BE2C (cell line): Measurements from ENCODE around the gene MFSD2A.
A peak's percentile ranks its signal among the peaks of the same experiment; 100 is the strongest.
"Not testable (repeated sequence)": the region's sequence is repeated elsewhere in the genome, so short reads cannot be mapped to it uniquely, and the experiment has no call there.

ENCODE experiments used
- DNase-seq: peaks from one replicate; pipeline ENCODE4 v3.0.0-alpha.2; 2020
- H3K27me3 ChIP-seq: fragments of 250-450 bp; sonication (Bioruptor Pico); 2 replicates; pipeline ENCODE4 v1.5.1; 2020; ENCODE audit warnings: mild to moderate bottlenecking
- H3K36me3 ChIP-seq: fragments of 250-450 bp; sonication (Bioruptor Pico); 2 replicates; pipeline ENCODE4 v1.5.1; 2020; ENCODE audit warnings: mild to moderate bottlenecking
- H3K4me1 ChIP-seq: fragments of 250-450 bp; sonication (Bioruptor Pico); 2 replicates; pipeline ENCODE4 v1.5.1; 2020
- H3K4me3 ChIP-seq: 2 replicates; pipeline ENCODE4 v1.5.1; 2011; ENCODE audit warnings: low read depth, low read length
- H3K9me3 ChIP-seq: fragments of 250-450 bp; sonication (Bioruptor Pico); 2 replicates; pipeline ENCODE4 v1.5.1; 2020
- TF ChIP-seq, protein P1 (sequence below): IDR thresholded peaks from 2 replicates; pipeline ENCODE4 v1.5.1; 2012; ENCODE audit warnings: mild to moderate bottlenecking, low read depth, low read length

The MFSD2A gene

DNA sequence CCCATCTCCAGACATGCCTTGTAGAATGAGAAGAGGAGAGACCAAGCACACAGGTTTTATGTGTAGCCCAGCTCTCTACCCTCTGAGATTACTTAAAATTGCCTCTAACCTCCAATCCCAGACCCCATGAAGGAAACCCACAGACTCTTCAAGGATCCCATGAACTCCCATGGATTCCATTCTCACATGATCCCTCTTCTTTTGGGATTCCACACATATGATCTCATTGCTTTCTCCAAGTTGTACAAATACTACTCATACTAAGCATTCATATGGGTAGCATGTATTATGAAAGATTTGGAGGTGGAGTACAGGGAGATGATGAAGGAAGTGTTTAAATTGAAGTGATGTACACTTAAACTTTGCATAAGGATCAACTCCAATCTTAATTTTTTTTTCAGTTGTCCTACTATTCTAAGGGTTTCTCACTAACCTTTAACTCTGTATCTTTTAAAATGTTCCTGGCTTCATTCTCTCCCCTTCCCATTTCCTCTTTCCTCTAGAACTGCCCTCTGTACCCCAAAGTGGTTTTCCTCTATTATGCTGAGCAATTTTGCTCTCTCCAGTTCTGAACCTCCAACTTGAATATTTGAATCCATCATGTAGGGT lies 41.6 kb downstream of the MFSD2A start:
- H3K4me3 ChIP-seq = no peak overlapping the region
- H3K9me3 ChIP-seq = no peaks in the 10 kb centered on the region
- no peaks in the 10 kb centered on the region for H3K27me3 ChIP-seq
- DNase-seq = no peak
- no peaks in the 10 kb centered on the region for H3K36me3 ChIP-seq
- H3K4me1 ChIP-seq = no peaks in the 10 kb centered on the region
- TF ChIP-seq, protein P1, sequence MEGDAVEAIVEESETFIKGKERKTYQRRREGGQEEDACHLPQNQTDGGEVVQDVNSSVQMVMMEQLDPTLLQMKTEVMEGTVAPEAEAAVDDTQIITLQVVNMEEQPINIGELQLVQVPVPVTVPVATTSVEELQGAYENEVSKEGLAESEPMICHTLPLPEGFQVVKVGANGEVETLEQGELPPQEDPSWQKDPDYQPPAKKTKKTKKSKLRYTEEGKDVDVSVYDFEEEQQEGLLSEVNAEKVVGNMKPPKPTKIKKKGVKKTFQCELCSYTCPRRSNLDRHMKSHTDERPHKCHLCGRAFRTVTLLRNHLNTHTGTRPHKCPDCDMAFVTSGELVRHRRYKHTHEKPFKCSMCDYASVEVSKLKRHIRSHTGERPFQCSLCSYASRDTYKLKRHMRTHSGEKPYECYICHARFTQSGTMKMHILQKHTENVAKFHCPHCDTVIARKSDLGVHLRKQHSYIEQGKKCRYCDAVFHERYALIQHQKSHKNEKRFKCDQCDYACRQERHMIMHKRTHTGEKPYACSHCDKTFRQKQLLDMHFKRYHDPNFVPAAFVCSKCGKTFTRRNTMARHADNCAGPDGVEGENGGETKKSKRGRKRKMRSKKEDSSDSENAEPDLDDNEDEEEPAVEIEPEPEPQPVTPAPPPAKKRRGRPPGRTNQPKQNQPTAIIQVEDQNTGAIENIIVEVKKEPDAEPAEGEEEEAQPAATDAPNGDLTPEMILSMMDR = no peak

GRCh38 chr1:40001456-40001855 lies 46.5 kb downstream of the MFSD2A start:
- no peak for DNase-seq
- Histone ChIP-seq H3K9me3 (no peaks in the 10 kb centered on the region), H3K4me3 (no peak overlapping the region), H3K36me3 (no peaks in the 10 kb centered on the region), H3K27me3 (no peaks in the 10 kb centered on the region), H3K4me1 (no peaks in the 10 kb centered on the region)
- TF ChIP-seq, protein P1 = no peak

DNA sequence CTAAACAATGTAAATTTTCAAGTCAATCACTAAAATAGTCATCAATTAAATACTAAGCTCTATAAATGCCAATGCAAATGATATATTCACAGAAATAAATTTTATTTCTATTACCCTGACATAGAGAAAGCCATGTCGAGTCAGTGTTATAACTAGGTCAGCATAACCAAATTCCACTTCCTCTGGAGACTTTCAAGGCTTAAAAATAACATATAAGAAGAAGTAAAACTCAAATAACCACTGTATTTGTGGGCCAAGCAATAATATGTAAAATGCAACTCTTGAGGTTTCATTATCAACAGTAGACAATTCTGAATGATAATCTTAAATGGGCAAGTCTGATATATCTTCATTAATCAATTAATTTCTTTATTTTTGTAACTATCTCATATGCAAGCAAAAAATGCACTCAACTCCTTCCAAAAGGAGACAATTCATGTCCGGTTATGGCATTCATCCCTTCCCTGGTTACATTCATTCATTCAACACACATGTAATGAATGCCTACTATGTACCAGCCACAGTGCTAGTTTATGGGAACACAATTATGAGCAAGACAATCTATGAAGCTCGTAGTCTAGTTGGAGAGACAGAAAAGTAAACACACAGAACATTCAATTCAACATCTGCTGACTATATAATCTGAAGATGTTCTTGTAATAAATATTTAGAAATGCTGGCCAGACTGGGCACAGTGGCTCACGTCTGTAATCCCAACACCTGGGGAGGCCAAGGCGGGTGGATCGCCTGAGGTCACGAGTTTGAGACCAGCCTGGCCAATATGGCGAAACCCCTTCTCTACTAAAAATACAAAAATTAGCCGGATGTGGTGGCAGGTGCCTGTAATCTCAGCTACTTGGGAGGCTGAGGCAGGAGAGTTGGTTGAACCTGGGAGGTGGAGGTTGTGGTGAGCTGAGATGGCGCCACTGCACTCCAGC lies 48.5 kb downstream of the MFSD2A start:
- Histone ChIP-seq H3K4me1 (no peaks in the 10 kb centered on the region), H3K9me3 (no peaks in the 10 kb centered on the region), H3K27me3 (no peaks in the 10 kb centered on the region), H3K4me3 (no peak overlapping the region), H3K36me3 (no peaks in the 10 kb centered on the region)
- TF ChIP-seq, protein P1 = no peak
- DNase-seq = no peak

DNA sequence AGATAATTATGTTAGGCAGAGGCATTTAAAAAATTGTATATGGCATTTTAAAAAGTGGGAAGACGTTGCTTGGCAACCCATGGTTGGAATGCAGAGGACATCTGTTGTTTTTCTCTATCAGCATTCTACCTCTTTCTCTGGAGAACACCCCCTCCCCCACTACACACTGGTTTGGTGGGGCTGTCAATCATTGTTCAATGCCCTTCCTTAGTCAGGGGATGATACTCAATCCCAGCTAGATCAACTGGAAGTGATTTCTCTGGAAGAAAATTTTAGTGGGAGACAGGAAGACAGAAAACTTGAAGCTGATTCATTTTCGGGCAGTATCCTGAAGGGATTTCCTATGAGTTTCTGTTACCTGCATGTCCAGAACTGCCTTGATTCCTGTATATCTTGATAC lies 49.9 kb downstream of the MFSD2A start:
- TF ChIP-seq, protein P1 = no peak
- Histone ChIP-seq H3K4me1 (no peaks in the 10 kb centered on the region), H3K36me3 (no peaks in the 10 kb centered on the region), H3K27me3 (no peaks in the 10 kb centered on the region), H3K4me3 (no peak overlapping the region), H3K9me3 (no peaks in the 10 kb centered on the region)
- DNase-seq = peak; percentile 11

DNA sequence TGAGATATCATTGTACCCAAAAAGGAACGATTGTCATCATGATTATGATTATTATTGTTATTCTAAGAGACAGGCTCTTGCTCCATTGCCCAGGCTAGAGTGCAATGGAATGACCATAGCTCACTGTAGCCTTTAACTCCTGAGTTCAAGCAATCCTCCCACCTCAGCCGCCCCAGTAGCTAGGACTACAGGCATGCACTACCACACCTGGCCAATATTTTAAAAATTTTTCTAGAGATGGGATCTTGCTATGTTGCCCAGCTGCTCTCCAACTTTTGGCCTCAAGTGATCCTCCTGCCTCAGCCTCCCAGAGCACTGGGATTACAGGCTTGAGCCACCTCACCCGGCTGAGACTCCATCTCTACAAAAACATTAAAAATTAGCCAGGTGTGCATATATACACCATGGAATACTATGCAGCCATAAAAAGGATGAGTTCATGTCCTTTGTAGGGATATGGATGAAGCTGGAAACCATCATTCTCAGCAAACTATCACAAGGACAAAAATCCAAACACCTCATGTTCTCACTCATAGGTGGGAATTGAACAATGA lies 52.6 kb downstream of the MFSD2A start:
- H3K4me3 ChIP-seq, DNase-seq, H3K36me3 ChIP-seq, H3K4me1 ChIP-seq, H3K27me3 ChIP-seq, H3K9me3 ChIP-seq: not testable (repeated sequence)

DNA sequence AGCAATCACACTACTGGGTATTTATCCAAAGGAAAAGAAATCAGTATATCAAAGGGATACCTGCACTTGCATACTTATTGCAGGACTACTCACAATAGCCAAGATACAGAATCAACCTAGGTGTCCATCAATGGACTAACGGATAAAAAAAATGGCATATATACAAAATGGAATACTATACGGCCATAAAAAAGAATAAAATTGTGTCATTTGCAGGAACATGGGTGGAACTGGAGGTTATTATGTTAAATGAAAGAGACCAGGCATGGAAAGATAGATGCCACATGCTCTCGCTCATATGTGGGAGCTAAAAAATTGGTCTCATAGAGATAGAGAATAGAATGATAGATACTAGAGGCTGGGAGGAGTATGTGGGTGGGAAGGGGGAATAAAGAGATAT lies 56.3 kb downstream of the MFSD2A start:
- TF ChIP-seq, protein P1 = no peak
- Histone ChIP-seq H3K9me3 (no peaks in the 10 kb centered on the region), H3K4me1 (no peaks in the 10 kb centered on the region), H3K36me3 (no peaks in the 10 kb centered on the region), H3K4me3 (no peak overlapping the region), H3K27me3 (no peaks in the 10 kb centered on the region)
- DNase-seq = no peak
